ENCODE measurements around the gene MCC.

DNA sequence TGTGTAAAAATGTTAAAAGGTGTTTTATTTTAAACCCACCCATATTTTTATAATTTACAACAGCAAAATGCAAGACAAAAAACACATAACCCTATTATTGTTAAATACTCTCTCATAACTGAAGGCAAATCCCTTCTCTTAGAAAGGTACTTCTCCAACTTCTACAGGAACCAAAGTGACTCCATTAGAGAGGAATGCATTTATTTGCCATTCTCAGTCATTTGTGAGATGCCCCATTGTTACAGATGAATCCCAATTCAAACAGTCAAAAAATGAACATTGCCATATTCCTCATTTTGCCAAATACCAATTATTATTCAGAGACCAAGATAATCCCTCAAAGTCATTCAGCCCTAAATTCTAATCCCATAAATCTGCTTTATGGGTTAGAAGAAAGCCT is 229.2 kb downstream of the MCC start:
- TF ChIP-seq, protein P1, sequence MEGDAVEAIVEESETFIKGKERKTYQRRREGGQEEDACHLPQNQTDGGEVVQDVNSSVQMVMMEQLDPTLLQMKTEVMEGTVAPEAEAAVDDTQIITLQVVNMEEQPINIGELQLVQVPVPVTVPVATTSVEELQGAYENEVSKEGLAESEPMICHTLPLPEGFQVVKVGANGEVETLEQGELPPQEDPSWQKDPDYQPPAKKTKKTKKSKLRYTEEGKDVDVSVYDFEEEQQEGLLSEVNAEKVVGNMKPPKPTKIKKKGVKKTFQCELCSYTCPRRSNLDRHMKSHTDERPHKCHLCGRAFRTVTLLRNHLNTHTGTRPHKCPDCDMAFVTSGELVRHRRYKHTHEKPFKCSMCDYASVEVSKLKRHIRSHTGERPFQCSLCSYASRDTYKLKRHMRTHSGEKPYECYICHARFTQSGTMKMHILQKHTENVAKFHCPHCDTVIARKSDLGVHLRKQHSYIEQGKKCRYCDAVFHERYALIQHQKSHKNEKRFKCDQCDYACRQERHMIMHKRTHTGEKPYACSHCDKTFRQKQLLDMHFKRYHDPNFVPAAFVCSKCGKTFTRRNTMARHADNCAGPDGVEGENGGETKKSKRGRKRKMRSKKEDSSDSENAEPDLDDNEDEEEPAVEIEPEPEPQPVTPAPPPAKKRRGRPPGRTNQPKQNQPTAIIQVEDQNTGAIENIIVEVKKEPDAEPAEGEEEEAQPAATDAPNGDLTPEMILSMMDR (IDR thresholded peaks at IDR 0.05): no peak
- no peak for TF ChIP-seq POLR2A (IDR thresholded peaks at IDR 0.05)

Measured in thyroid gland (tissue), 4 donors.